Activated CD4-positive, alpha-beta T cell treated with anti-CD3 and anti-CD28 coated beads for 1 hour (primary cell): ENCODE measurements around the gene ACTG1.

Source experiments
- DNase-seq: peaks from one replicate; pipeline ENCODE4 v3.0.0-alpha.2; 2020

ACTG1 gene

GRCh38 chr17:81460856-81461460 is 51.6 kb downstream of the ACTG1 start:
- DNase-seq, result no peak
